Chondrocyte (in vitro differentiated cells): ENCODE measurements around the gene PIR. TPM values are rescaled to one million over a fixed set of nuclear protein-coding genes. Genes with fewer than 3 reads are reported as not detected.

Source experiments
- DNase-seq: peaks from one replicate; pipeline ENCODE4 v3.0.0; 2021; ENCODE audit warnings: mixed read lengths, low spot score
- H3K27ac Mint-ChIP-seq: one replicate; pipeline ENCODE4 v1.8.0; 2021; ENCODE audit warnings: mild to moderate bottlenecking, moderate library complexity, mixed read lengths; ENCODE audit not compliant: unreplicated experiment
- H3K27me3 Mint-ChIP-seq: 2 replicates; pipeline ENCODE4 v1.8.0; 2021; ENCODE audit warnings: low read depth, mixed read lengths
- H3K36me3 Mint-ChIP-seq: 2 replicates; pipeline ENCODE4 v1.8.0; 2021; ENCODE audit warnings: low read depth, mixed read lengths
- H3K4me1 Mint-ChIP-seq: 2 replicates; pipeline ENCODE4 v1.8.0; 2021; ENCODE audit warnings: low read depth, mild to moderate bottlenecking, mixed read lengths
- H3K4me3 Mint-ChIP-seq: one replicate; pipeline ENCODE4 v1.8.0; 2021; ENCODE audit warnings: mild to moderate bottlenecking, moderate library complexity, mixed read lengths; ENCODE audit not compliant: unreplicated experiment
- H3K9me3 Mint-ChIP-seq: 2 replicates; pipeline ENCODE4 v1.8.0; 2021; ENCODE audit warnings: low read depth, mixed read lengths
- CTCF ChIP-seq: fragments of 200-600 bp; sonication (generic); IDR thresholded peaks from 2 replicates; pipeline ENCODE4 v1.5.0; 2021; ENCODE audit warnings: antibody characterized with exemption, mild to moderate bottlenecking, moderate library complexity
- total RNA-seq: library from RNA; stranded (reverse); gene quantifications from 3 replicates; pipeline ENCODE4 v1.2.1, GENCODE V29; 2021

PIR gene
- total RNA-seq, 1 donor from 2014 or later, result 13.3 TPM

DNA sequence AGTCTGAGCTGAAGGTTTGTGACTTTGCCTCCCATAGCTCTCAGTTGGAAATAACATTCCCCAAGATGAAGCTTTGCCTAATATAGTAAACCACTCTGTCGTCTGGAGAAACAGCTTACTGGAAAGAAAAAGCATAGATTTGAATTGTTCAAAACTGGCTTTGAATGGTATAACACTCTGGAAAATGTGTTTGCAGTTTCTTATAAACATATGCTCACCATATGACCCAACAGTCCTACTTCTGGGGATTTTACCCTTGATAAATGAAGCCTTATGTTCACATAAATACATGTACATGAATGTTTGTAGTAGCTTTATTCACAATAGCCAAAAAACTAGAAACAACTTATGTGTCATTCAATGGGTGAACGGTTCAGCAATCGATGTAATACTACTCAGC, 119.2 kb downstream of the PIR start:
- peaks cover 4% of the 10 kb centered on the region for H3K9me3 Mint-ChIP-seq
- H3K36me3 Mint-ChIP-seq, result no peaks in the 10 kb centered on the region
- no peak overlapping the region for H3K27ac Mint-ChIP-seq
- no peaks in the 10 kb centered on the region for H3K4me1 Mint-ChIP-seq
- no peak for DNase-seq
- TF ChIP-seq CTCF, result no peak
- H3K27me3 Mint-ChIP-seq, result no peaks in the 10 kb centered on the region
- no peak overlapping the region for H3K4me3 Mint-ChIP-seq

DNA sequence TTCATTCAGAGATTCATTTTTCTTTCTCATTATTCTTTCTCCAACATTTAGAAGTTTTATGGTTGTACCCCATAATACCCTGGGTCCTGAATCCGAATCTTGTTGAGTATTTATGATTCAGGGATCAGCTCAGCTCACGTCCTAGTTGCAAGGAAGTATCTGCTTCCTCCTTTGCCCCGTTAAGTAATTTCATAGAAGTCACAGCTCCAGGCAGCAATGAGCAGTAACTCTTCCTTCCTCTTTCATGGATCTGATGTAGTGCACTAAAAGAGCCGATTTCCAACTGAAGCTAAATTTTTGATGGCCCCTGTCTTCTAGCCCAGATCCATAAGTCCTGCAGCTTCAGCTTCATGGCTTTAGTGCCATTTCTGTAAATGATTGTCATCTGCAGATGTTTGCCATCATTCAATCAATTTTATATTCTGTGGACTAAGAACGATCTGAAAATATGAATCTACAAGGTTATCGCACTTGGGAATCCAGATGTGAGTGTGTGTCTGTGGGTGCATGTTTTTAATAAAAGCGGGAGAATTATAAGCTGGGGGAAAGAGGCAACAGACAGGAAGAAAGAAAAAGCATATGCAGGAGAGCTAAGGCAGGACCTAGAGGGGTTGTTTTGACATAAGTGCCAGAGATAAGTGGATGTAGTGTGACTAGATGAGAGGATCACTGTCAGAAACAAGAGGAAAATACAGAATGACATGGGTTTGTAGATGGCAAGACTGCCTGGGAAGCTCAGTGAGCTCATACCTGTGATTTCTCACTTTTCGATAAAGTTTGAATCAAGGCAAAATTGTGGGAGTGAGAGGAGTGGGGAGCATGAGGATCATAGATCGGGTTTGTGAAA, 126.4 kb downstream of the PIR start:
- H3K4me1 Mint-ChIP-seq, result no peaks in the 10 kb centered on the region
- no peak overlapping the region for H3K4me3 Mint-ChIP-seq
- no peak for DNase-seq
- no peaks in the 10 kb centered on the region for H3K36me3 Mint-ChIP-seq
- H3K27ac Mint-ChIP-seq, result no peak overlapping the region
- TF ChIP-seq CTCF, result no peak
- no peaks in the 10 kb centered on the region for H3K9me3 Mint-ChIP-seq
- no peaks in the 10 kb centered on the region for H3K27me3 Mint-ChIP-seq

DNA sequence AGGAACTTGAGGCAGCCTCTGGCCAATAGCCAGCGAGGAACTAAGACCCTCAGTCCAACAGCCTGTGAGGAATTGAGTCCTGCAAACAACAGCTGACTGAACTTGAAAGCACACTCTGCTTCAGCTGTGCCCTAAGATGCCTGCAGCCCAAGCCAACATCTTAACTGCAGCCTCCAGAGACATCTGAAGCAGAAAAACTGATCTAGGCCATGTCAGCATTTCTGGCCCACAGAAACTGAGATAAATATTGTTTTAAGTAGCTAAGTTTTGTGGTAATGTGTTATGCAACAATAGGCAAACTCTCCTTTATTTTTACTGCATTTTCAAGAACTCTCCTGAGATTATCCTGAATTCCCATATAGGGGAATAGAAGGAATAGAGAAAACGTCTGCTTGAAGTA, 133.4 kb downstream of the PIR start:
- H3K27me3 Mint-ChIP-seq, result no peaks in the 10 kb centered on the region
- no peak overlapping the region for H3K4me3 Mint-ChIP-seq
- DNase-seq, result no peak
- no peak for TF ChIP-seq CTCF
- no peak overlapping the region for H3K27ac Mint-ChIP-seq
- H3K4me1 Mint-ChIP-seq, result no peaks in the 10 kb centered on the region
- no peaks in the 10 kb centered on the region for H3K36me3 Mint-ChIP-seq
- peaks cover 5% of the 10 kb centered on the region for H3K9me3 Mint-ChIP-seq

DNA sequence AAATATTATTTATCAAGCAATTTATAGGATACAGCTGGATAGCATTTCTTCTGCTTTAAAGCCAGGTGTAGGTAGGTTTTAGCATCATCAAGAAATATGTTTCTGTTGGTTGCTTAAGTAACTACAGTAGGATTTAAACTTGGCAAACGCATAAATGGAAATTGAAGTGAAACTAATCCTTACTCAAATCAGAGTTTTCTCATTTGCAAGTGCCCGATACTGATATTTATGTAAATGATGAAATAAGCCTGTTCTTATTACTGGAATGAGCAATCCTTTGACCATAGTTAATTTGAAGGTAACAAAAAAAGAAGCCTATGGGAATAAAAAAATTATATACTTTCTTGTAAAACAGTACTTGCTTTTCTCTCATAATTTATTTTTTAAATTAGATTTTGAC, 134.6 kb downstream of the PIR start:
- no peak overlapping the region for H3K27ac Mint-ChIP-seq
- no peaks in the 10 kb centered on the region for H3K4me1 Mint-ChIP-seq
- no peak for DNase-seq
- TF ChIP-seq CTCF, result no peak
- no peak overlapping the region for H3K4me3 Mint-ChIP-seq
- H3K9me3 Mint-ChIP-seq, result peaks cover 5% of the 10 kb centered on the region
- no peaks in the 10 kb centered on the region for H3K27me3 Mint-ChIP-seq
- no peaks in the 10 kb centered on the region for H3K36me3 Mint-ChIP-seq

DNA sequence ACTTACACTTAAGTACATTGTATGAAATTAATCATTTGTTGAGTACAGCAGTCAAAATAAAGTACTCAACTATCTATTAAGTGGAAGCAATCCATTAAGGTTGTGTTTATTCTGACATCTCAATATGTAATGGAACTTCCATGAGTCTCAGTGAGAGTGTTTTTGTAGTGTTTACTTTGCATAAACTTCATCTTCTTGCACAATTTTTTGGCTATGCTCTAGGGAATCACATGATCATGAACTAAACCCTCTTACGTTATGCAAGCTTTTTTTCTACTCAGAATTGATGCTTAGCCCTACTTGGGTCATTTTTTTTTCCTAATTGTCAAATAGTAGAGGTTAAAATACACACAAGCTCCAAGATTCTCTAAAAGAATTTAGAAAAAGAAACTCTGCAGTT, 136.7 kb downstream of the PIR start:
- H3K27ac Mint-ChIP-seq, result no peak overlapping the region
- H3K27me3 Mint-ChIP-seq, result no peaks in the 10 kb centered on the region
- H3K4me1 Mint-ChIP-seq, result no peaks in the 10 kb centered on the region
- TF ChIP-seq CTCF, result no peak
- no peak overlapping the region for H3K4me3 Mint-ChIP-seq
- peaks cover 5% of the 10 kb centered on the region for H3K9me3 Mint-ChIP-seq
- DNase-seq, result no peak
- H3K36me3 Mint-ChIP-seq, result no peaks in the 10 kb centered on the region
